Pancreas (tissue), 10 donors: ENCODE data around the gene CHD5. TPM values are rescaled to one million over a fixed set of nuclear protein-coding genes. Genes with fewer than 3 reads are reported as not detected.

Experiments used
- ATAC-seq, 4 donors: fragments of 200-7000 bp; cut with Tn5 transposase; one replicate each; pipeline versions ENCODE4 v1.8.0 to v1.9.1; 2020; ENCODE audit warnings: mild to moderate bottlenecking in 4 of 4, moderate library complexity in 4 of 4
- DNase-seq, 6 donors: peaks; one replicate each; pipeline ENCODE4 v3.0.0-alpha.2; 2020
- FAIRE-seq: peaks from 2 replicates; lab custom pipeline; 2012; peaks lifted over from hg19 to GRCh38; lab: Jason Lieb, UNC
- H3K27ac ChIP-seq, 4 donors: fragments of 200-600 bp; sonication (generic); 1 replicate in 3 of 4; 2 replicates in 1 of 4; pipeline versions ENCODE4 v1.5.0 to v1.8.0; 2020
- H3K27me3 ChIP-seq, 4 donors: fragments of 200-600 bp; one replicate each; pipeline ENCODE4 v1.8.0; 2021
- H3K36me3 ChIP-seq, 3 donors: fragments of 200-600 bp; sonication (generic) in 1 of 3; one replicate each; pipeline versions ENCODE4 v1.5.0 to v1.8.0; 2020 to 2021
- H3K4me1 ChIP-seq, 3 donors: fragments of 200-600 bp; one replicate each; pipeline ENCODE4 v1.8.0; 2021
- H3K4me3 ChIP-seq, 4 donors: fragments of 200-600 bp; sonication (generic) in 2 of 4; one replicate each; pipeline versions ENCODE4 v1.5.0 to v1.8.0; 2020 to 2021
- H3K9me3 ChIP-seq, 4 donors: fragments of 200-600 bp; one replicate each; pipeline ENCODE4 v1.8.0; 2021
- WGBS, 2 donors: extraction: QIAGEN DNeasy Blood & Tissue Kit; methylation state at CpG; one replicate each; pipeline ENCODE4 v1.1.7; 2013; 5-methylcytosine and 5-hydroxymethylcytosine counted together
- intact Hi-C, 3 donors: fragments of 100-400 bp; cut with DNase I; formaldehyde crosslinking; loops; one replicate each; pipeline versions ENCODE4 v1.11.1 to v1.14.2; 2022
- polyA plus RNA-seq, 2 donors: library from polyadenylated mRNA; stranded (reverse); fragments of 200-250 nt; gene quantifications; one replicate each; pipeline ENCODE4 v1.2.3, GENCODE V29; 2013
- total RNA-seq, 6 donors: library from RNA; stranded (reverse); fragmentation: NEBNext Ultra II Directional in 4 of 6; extraction: Animal tissue kit (Norgen Biotek cat#: 25700) in 4 of 6; gene quantifications; one replicate each; pipeline versions ENCODE4 v1.2.1 to v1.2.4, GENCODE V29; 2021 to 2023
- TF ChIP-seq, protein P1 (sequence below), 4 donors: fragments of 200-600 bp; sonication (generic) in 3 of 4; IDR thresholded peaks; one replicate each; pipeline versions ENCODE4 v1.5.0 to v1.8.0; 2021; ENCODE audit warnings: antibody characterized with exemption in 4 of 4
- donor health status: healthy with polysubstance abuse.
- donor health status: DM: no; HTN: no; CAD: no; lungs with moderate emphysema.
- donor health status: DM: no; HTN: no; CAD: no.
- donor health status: control.
- donor health status: control.
- donor health status: Bipolar disorder and iron deficiency.
- donor health status: DM: yes; HTN: yes; CAD: no.
- donor health status: DM: no; HTN: no; CAD: no.
- donor health status: DM: no; HTN: no; CAD: no.
- donor health status: DM: yes; HTN: yes; CAD: no.

The CHD5 gene
- total and polyA plus RNA-seq, 8 donors, result 0.09 to 2.9 (median 0.40) TPM

- ATAC-seq (no peak), FAIRE-seq (no peak), DNase-seq (peak in 1 of 6 donors; percentile 2)
- intact Hi-C loops, result no loop called here
- TF ChIP-seq, protein P1, sequence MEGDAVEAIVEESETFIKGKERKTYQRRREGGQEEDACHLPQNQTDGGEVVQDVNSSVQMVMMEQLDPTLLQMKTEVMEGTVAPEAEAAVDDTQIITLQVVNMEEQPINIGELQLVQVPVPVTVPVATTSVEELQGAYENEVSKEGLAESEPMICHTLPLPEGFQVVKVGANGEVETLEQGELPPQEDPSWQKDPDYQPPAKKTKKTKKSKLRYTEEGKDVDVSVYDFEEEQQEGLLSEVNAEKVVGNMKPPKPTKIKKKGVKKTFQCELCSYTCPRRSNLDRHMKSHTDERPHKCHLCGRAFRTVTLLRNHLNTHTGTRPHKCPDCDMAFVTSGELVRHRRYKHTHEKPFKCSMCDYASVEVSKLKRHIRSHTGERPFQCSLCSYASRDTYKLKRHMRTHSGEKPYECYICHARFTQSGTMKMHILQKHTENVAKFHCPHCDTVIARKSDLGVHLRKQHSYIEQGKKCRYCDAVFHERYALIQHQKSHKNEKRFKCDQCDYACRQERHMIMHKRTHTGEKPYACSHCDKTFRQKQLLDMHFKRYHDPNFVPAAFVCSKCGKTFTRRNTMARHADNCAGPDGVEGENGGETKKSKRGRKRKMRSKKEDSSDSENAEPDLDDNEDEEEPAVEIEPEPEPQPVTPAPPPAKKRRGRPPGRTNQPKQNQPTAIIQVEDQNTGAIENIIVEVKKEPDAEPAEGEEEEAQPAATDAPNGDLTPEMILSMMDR (IDR thresholded peaks at IDR 0.05), result no peak
- no peaks in the 10 kb centered on the region for H3K36me3 ChIP-seq
- no peak overlapping the region for H3K4me3 ChIP-seq
- no peaks in the 10 kb centered on the region for H3K27me3 ChIP-seq
- 71% methylated on average over 18 of the region's 18 CpGs for WGBS, 2 donors
- no peaks in the 10 kb centered on the region for H3K4me1 ChIP-seq
- H3K27ac ChIP-seq, result no peak overlapping the region
- H3K9me3 ChIP-seq, result no peaks in the 10 kb centered on the region
These were observed 95.2 kb downstream of the CHD5 start for GRCh38 chr1:6084781-6085495.

GRCh38 chr1:6083801-6084446 is 96.2 kb downstream of the CHD5 start:
- TF ChIP-seq, protein P1 (IDR thresholded peaks at IDR 0.05), result no peak
- Histone ChIP-seq H3K27me3 (no peaks in the 10 kb centered on the region), H3K27ac (no peak overlapping the region), H3K4me3 (no peak overlapping the region), H3K36me3 (no peaks in the 10 kb centered on the region), H3K4me1 (no peaks in the 10 kb centered on the region), H3K9me3 (no peaks in the 10 kb centered on the region)
- peak in 1 of 6 donors; percentile 2 for DNase-seq
- no peak for ATAC-seq
- no peak for FAIRE-seq
- intact Hi-C loops, result no loop called here
- WGBS, 2 donors, result 58 to 64% methylated on average over 12 of the region's 12 CpGs

- H3K27ac ChIP-seq, result no peak overlapping the region
- ATAC-seq, result no peak
- H3K27me3 ChIP-seq, result no peaks in the 10 kb centered on the region
- no peaks in the 10 kb centered on the region for H3K4me1 ChIP-seq
- no peak overlapping the region for H3K4me3 ChIP-seq
- no peaks in the 10 kb centered on the region for H3K36me3 ChIP-seq
- TF ChIP-seq, protein P1 (IDR thresholded peaks at IDR 0.05), result no peak
- FAIRE-seq, result no peak
- H3K9me3 ChIP-seq, result no peaks in the 10 kb centered on the region
- DNase-seq, result peak in 2 of 6 donors; percentile 9 to 44
- intact Hi-C loops, result no loop called here
- WGBS, 2 donors, result 60 to 63% methylated on average over 18 of the region's 18 CpGs
These were observed 96.7 kb downstream of the CHD5 start for GRCh38 chr1:6083385-6083784.

DNA sequence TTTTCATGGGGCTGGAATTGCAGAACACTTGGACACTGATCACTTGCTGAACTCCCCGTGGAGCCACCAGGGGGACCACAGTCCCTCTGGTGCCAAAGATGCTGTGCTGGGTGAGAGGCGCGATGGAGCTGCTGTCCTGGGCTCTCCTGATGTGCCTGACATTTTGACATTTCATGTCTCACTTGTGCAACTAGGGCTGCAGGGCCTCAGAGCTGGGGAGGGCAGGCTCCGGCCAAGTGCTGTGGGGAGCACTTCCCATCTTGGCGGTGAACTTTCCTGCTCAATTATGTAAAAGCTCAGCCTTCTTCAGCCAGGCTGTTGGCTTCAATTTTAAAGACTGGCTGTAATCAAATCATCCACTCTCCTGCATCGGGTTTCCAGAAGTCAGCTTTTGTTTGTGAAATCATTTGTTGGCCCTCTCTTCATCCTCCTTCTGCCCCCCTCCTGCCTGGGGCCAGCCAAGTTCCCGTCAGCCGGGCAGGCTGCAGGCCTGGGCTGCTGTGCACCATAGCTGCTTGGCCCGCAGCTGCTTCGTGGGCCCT is 97.6 kb downstream of the CHD5 start:
- H3K27ac ChIP-seq, result no peak overlapping the region
- ATAC-seq (peak in 2 of 4 donors; percentile 30 to 48), DNase-seq (no peak), FAIRE-seq (no peak)
- H3K36me3 ChIP-seq, result no peaks in the 10 kb centered on the region
- no peak overlapping the region for H3K4me3 ChIP-seq
- TF ChIP-seq, protein P1 (IDR thresholded peaks at IDR 0.05), result no peak
- intact Hi-C loops, result no loop called here
- no peaks in the 10 kb centered on the region for H3K27me3 ChIP-seq
- no peaks in the 10 kb centered on the region for H3K9me3 ChIP-seq
- no peaks in the 10 kb centered on the region for H3K4me1 ChIP-seq
- WGBS, 2 donors, result 59 to 62% methylated on average over 10 of the region's 10 CpGs
